Measurements from ENCODE around the gene PPP1R3G.

The PPP1R3G gene

DNA sequence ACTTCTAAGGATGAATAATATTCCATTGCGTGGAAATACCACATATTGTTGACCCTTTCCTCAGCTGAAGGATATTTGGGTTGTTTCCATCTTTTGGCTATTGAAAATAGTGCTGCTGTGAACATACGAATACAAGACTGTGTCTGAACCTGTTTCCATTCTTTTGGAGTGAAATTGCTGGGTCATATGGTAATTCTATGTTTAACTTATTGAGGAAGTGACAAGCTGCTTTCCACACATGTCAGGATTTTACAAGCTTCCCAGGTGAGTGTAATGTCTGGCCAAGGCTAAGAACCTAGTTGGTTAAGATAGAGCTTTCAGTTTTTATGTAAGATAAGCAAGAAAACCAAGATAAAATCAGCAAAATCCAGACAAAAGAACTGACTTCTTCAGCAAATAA lies 48.8 kb downstream of the PPP1R3G start:
- TF ChIP-seq RAD21 (IDR thresholded peaks at IDR 0.05; ENCODE audit: low read depth), result no peak
- TF ChIP-seq TEAD4 (IDR thresholded peaks at IDR 0.05), result no peak
- TF ChIP-seq CEBPB (IDR thresholded peaks at IDR 0.05), result no peak
- no peak for TF ChIP-seq TCF12 (IDR thresholded peaks at IDR 0.05; ENCODE audit: low read depth)
- TF ChIP-seq, protein P1, sequence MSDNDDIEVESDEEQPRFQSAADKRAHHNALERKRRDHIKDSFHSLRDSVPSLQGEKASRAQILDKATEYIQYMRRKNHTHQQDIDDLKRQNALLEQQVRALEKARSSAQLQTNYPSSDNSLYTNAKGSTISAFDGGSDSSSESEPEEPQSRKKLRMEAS (IDR thresholded peaks at IDR 0.05), result no peak
- TF ChIP-seq, protein P2, sequence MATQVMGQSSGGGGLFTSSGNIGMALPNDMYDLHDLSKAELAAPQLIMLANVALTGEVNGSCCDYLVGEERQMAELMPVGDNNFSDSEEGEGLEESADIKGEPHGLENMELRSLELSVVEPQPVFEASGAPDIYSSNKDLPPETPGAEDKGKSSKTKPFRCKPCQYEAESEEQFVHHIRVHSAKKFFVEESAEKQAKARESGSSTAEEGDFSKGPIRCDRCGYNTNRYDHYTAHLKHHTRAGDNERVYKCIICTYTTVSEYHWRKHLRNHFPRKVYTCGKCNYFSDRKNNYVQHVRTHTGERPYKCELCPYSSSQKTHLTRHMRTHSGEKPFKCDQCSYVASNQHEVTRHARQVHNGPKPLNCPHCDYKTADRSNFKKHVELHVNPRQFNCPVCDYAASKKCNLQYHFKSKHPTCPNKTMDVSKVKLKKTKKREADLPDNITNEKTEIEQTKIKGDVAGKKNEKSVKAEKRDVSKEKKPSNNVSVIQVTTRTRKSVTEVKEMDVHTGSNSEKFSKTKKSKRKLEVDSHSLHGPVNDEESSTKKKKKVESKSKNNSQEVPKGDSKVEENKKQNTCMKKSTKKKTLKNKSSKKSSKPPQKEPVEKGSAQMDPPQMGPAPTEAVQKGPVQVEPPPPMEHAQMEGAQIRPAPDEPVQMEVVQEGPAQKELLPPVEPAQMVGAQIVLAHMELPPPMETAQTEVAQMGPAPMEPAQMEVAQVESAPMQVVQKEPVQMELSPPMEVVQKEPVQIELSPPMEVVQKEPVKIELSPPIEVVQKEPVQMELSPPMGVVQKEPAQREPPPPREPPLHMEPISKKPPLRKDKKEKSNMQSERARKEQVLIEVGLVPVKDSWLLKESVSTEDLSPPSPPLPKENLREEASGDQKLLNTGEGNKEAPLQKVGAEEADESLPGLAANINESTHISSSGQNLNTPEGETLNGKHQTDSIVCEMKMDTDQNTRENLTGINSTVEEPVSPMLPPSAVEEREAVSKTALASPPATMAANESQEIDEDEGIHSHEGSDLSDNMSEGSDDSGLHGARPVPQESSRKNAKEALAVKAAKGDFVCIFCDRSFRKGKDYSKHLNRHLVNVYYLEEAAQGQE (IDR thresholded peaks at IDR 0.05; ENCODE audit: low read depth), result no peak
- no peak for TF ChIP-seq YY1 (IDR thresholded peaks at IDR 0.05; ENCODE audit: low read depth)
- TF ChIP-seq TAF1 (IDR thresholded peaks at IDR 0.05; ENCODE audit: low read depth), result no peak
- TF ChIP-seq EP300 (IDR thresholded peaks at IDR 0.05; ENCODE audit: borderline replicate concordance), result no peak
- no peak for TF ChIP-seq EGR1 (IDR thresholded peaks at IDR 0.05)
- no peak for TF ChIP-seq FOXM1 (IDR thresholded peaks at IDR 0.05; ENCODE audit: borderline replicate concordance, low read depth)
- TF ChIP-seq NFIC (IDR thresholded peaks at IDR 0.05), result no peak
- TF ChIP-seq CREB1 (IDR thresholded peaks at IDR 0.05; ENCODE audit: low read depth), result no peak

DNA sequence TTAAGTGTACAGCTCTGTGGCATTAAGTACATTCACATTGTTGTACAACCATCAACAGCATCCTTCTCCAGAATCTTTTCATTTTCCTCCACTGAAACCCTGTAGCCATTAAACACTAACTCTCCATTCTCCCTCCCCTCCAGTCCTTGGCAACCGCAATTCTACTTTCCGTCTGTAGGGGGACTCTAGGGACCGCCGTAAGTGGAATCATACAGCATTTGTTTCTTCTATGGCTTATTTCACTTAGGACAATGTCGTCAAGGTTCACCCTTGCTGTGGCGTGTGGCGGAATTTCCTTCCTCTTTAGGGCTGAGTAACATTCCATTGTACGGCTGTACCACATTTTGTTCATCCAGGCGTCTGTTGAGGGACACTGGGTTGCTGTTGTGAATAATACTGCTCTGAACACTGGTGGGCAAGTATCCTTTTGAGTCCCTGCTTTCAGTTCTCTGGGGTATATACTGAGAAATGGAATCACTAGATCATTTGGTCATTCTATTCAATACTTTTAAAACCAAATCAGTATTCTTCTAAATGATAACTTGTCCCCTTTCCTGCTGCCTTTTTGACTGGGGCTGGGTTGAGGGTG lies 50.7 kb downstream of the PPP1R3G start:
- peak; percentile 50 for TF ChIP-seq RAD21 (IDR thresholded peaks at IDR 0.05; ENCODE audit: low read depth)
- TF ChIP-seq YY1 (IDR thresholded peaks at IDR 0.05; ENCODE audit: low read depth), result no peak

DNA sequence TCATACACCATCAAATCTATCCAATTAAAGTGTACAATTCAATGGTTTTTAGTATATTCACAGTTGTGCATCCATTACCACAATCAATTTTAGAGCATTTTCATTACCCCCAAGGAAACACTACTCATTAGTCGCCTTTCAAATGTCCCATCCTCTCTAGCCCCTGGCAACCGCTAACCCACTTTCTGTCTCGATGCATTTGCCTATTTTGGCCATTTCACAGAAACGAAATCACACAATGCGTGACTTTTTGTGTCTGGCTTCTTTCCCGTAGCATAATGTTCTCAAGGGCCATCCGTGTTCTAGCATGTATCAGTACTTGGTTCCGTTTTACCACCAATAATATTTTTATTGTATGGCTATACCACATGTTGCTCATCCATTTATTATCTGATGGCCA lies 51.7 kb downstream of the PPP1R3G start:
- TF ChIP-seq, protein P2 (IDR thresholded peaks at IDR 0.05; ENCODE audit: low read depth), result no peak
